GM21825 (cell line): Measurements from ENCODE around the gene TCF21.
"Not testable (repeated sequence)": the region's sequence is repeated elsewhere in the genome, so short reads cannot be mapped to it uniquely, and the experiment has no call there.

Experiments
- ATAC-seq: cut with Tn5 transposase; IDR thresholded peaks from one replicate; pipeline ENCODE4 v1.9.1; 2021; ENCODE audit warnings: mild to moderate bottlenecking, moderate library complexity; ENCODE audit not compliant: unreplicated experiment

Gene TCF21

GRCh38 chr6:133888929-133889556 lies at the start of gene TCF21:
TSS of gene TCF21 (plus strand) at chr6:133889113. CDS start at chr6:133889398, 285 bp downstream.
- no peak for ATAC-seq

GRCh38 chr6:133841176-133841575 lies 47.7 kb upstream of the TCF21 start:
- ATAC-seq = no peak

- no peak for ATAC-seq
Observed at GRCh38 chr6:133843098-133843497, 45.8 kb upstream of the TCF21 start.

- ATAC-seq = no peak
Observed at GRCh38 chr6:133844709-133845108, 44.2 kb upstream of the TCF21 start.

- no peak for ATAC-seq
Observed at GRCh38 chr6:133854041-133854363, 34.9 kb upstream of the TCF21 start.

GRCh38 chr6:133854364-133855275 lies 34.3 kb upstream of the TCF21 start:
- ATAC-seq = no peak

- ATAC-seq = no peak
Observed at GRCh38 chr6:133855276-133855990, 33.5 kb upstream of the TCF21 start.

- no peak for ATAC-seq
Observed at GRCh38 chr6:133855991-133856370, 32.9 kb upstream of the TCF21 start.

GRCh38 chr6:133856911-133857310 lies 32.0 kb upstream of the TCF21 start:
- no peak for ATAC-seq

- ATAC-seq = no peak
Observed at GRCh38 chr6:133857696-133858095, 31.2 kb upstream of the TCF21 start.

GRCh38 chr6:133861337-133861736 lies 27.6 kb upstream of the TCF21 start:
- not testable (repeated sequence) for ATAC-seq

GRCh38 chr6:133863228-133863627 lies 25.7 kb upstream of the TCF21 start:
- no peak for ATAC-seq

GRCh38 chr6:133865680-133866079 lies 23.2 kb upstream of the TCF21 start:
- no peak for ATAC-seq

GRCh38 chr6:133871131-133871530 lies 17.8 kb upstream of the TCF21 start:
- ATAC-seq = no peak

GRCh38 chr6:133873538-133873937 lies 15.4 kb upstream of the TCF21 start:
- no peak for ATAC-seq

- ATAC-seq = no peak
Observed at GRCh38 chr6:133877116-133877515, 11.8 kb upstream of the TCF21 start.

- no peak for ATAC-seq
Observed at GRCh38 chr6:133880006-133880405, 8.9 kb upstream of the TCF21 start.

- no peak for ATAC-seq
Observed at GRCh38 chr6:133880896-133881295, 8.0 kb upstream of the TCF21 start.

- no peak for ATAC-seq
Observed at GRCh38 chr6:133886104-133886775, 2.7 kb upstream of the TCF21 start.

GRCh38 chr6:133887156-133887879 lies 1.6 kb upstream of the TCF21 start:
- ATAC-seq = no peak

- no peak for ATAC-seq
Observed at GRCh38 chr6:133887880-133888230, 1.1 kb upstream of the TCF21 start.
